Body of pancreas (tissue), 4 donors: Measurements from ENCODE around the gene ZBTB8A. TPM values are rescaled to one million over a fixed set of nuclear protein-coding genes. Genes with fewer than 3 reads are reported as not detected.

ENCODE experiments used
- ATAC-seq: fragments of 150-250 bp; one replicate; pipeline ENCODE4 v1.9.1; 2016
- DNase-seq, 4 donors: peaks; one replicate each; pipeline ENCODE4 v3.0.0-alpha.2; 2019
- H3K27ac ChIP-seq, 4 donors: fragments of 200-600 bp; sonication (generic); 1 replicate in 3 of 4; 2 replicates in 1 of 4; pipeline versions ENCODE4 v1.5.1 to v1.6.1; 2016 to 2019; ENCODE audit warnings: mild to moderate bottlenecking in 1 of 4, mixed read lengths in 1 of 4, moderate library complexity in 1 of 4
- H3K27me3 ChIP-seq, 2 donors: fragments of 200-600 bp; sonication (generic); one replicate each; pipeline ENCODE4 v1.6.0; 2016; ENCODE audit warnings: mild to moderate bottlenecking in 1 of 2
- H3K36me3 ChIP-seq, 2 donors: fragments of 200-600 bp; sonication (generic); replicated peaks in 1 of 2; 2 replicates each; pipeline ENCODE4 v1.5.1; 2016; ENCODE audit warnings: low read depth in 2 of 2; ENCODE audit not compliant: insufficient read depth in 1 of 2
- H3K4me1 ChIP-seq: fragments of 200-600 bp; sonication (generic); one replicate; pipeline ENCODE4 v1.6.0; 2016
- H3K4me3 ChIP-seq, 2 donors: fragments of 200-600 bp; sonication (generic); 1 replicate in 1 of 2; 2 replicates in 1 of 2; pipeline ENCODE4 v1.5.1; 2016 to 2019
- H3K9me3 ChIP-seq, 3 donors: fragments of 200-600 bp; sonication (generic); 1 replicate in 2 of 3; 2 replicates in 1 of 3; pipeline ENCODE4 v1.5.1; 2016
- CTCF ChIP-seq, 7 experiments: fragments of 450-650 bp in 4 of 7; fragments of 200-600 bp in 3 of 7; sonication (generic) in 3 of 7; IDR thresholded peaks; one replicate each; pipeline ENCODE4 v1.5.1; 2016 to 2019; ENCODE audit warnings: antibody characterized with exemption in 7 of 7
- POLR2A ChIP-seq, 3 donors: fragments of 450-650 bp; IDR thresholded peaks; one replicate each; pipeline ENCODE4 v1.6.1; 2016; ENCODE audit warnings: antibody characterized with exemption in 3 of 3, mild to moderate bottlenecking in 2 of 3
- WGBS, 2 donors: methylation state at CpG; one replicate each; pipeline ENCODE4 v1.1.5; 2017; 5-methylcytosine and 5-hydroxymethylcytosine counted together
- intact Hi-C: fragments of 100-400 bp; cut with DNase I; formaldehyde crosslinking; loops from one replicate; pipeline ENCODE4 v1.15.1; 2023
- total RNA-seq, 2 donors: library from RNA; depleted of rRNA; stranded (reverse); fragments of >200 nt; gene quantifications; one replicate each; pipeline ENCODE4 v1.1.0, GENCODE V29; 2016

Gene ZBTB8A
- total RNA-seq, 2 donors from 2014 or later: 3.0 to 3.9 TPM

GRCh38 chr1:32501865-32502264 lies 37.4 kb upstream of the ZBTB8A start:
- peak in 3 of 4 donors; percentile 16 to 19 (median 17) for DNase-seq
- peak overlapping the region in 2 of 4 donors; percentile 90 to 95 for H3K27ac ChIP-seq
- ATAC-seq: no peak

GRCh38 chr1:32503153-32503552 lies 36.1 kb upstream of the ZBTB8A start:
- TF ChIP-seq CTCF (IDR thresholded peaks at IDR 0.05) (no peak), POLR2A (IDR thresholded peaks at IDR 0.05) (no peak)
- no peak overlapping the region for H3K4me3 ChIP-seq
- H3K27me3 ChIP-seq: no peaks in the 10 kb centered on the region
- DNase-seq (no peak), ATAC-seq (no peak)
- WGBS, 2 donors: 83 to 88% methylated on average over 7 of the region's 7 CpGs
- peak overlapping the region in 1 of 4 donors; percentile 6 for H3K27ac ChIP-seq
- peaks cover 6% of the 10 kb centered on the region for H3K4me1 ChIP-seq
- H3K9me3 ChIP-seq: no peaks in the 10 kb centered on the region
- H3K36me3 ChIP-seq: no peaks in the 10 kb centered on the region
- intact Hi-C loops: no loop called here

More at GRCh38 chr1:32501865-32502264, 37.4 kb upstream of the ZBTB8A start:
- TF ChIP-seq CTCF (IDR thresholded peaks at IDR 0.05) (no peak), POLR2A (IDR thresholded peaks at IDR 0.05) (no peak)
- no peak overlapping the region for H3K4me3 ChIP-seq
- H3K27me3 ChIP-seq: no peaks in the 10 kb centered on the region
- H3K4me1 ChIP-seq: peaks cover 6% of the 10 kb centered on the region
- no peaks in the 10 kb centered on the region for H3K36me3 ChIP-seq
- intact Hi-C loops: no loop called here
- WGBS, 2 donors: 93 to 96% methylated on average over 9 of the region's 9 CpGs
- H3K9me3 ChIP-seq: no peaks in the 10 kb centered on the region

GRCh38 chr1:32507021-32507420 lies 32.2 kb upstream of the ZBTB8A start:
- Histone ChIP-seq H3K9me3 (no peaks in the 10 kb centered on the region), H3K4me3 (no peak overlapping the region), H3K4me1 (no peaks in the 10 kb centered on the region), H3K27me3 (peaks cover 0 to 3% of the 10 kb centered on the region in 2 donors), H3K27ac (no peak overlapping the region), H3K36me3 (no peaks in the 10 kb centered on the region)
- intact Hi-C loops: no loop called here
- 82 to 87% methylated on average over 4 of the region's 4 CpGs for WGBS, 2 donors
- ATAC-seq (no peak), DNase-seq (no peak)
- TF ChIP-seq POLR2A (IDR thresholded peaks at IDR 0.05) (no peak), CTCF (IDR thresholded peaks at IDR 0.05) (no peak)

- ATAC-seq (no peak), DNase-seq (no peak)
- H3K27me3 ChIP-seq: peaks cover 0 to 3% of the 10 kb centered on the region in 2 donors
- no peak overlapping the region for H3K27ac ChIP-seq
- H3K4me3 ChIP-seq: no peak overlapping the region
- intact Hi-C loops: no loop called here
- TF ChIP-seq POLR2A (IDR thresholded peaks at IDR 0.05) (no peak), CTCF (IDR thresholded peaks at IDR 0.05) (no peak)
- 72 to 78% methylated on average over 5 of the region's 5 CpGs for WGBS, 2 donors
- no peaks in the 10 kb centered on the region for H3K9me3 ChIP-seq
- no peaks in the 10 kb centered on the region for H3K36me3 ChIP-seq
- no peaks in the 10 kb centered on the region for H3K4me1 ChIP-seq
These were observed 30.5 kb upstream of the ZBTB8A start for GRCh38 chr1:32508761-32509160.

- intact Hi-C loops: no loop called here
These were observed 29.3 kb upstream of the ZBTB8A start for GRCh38 chr1:32509939-32510338.

More at GRCh38 chr1:32509939-32510338, 29.3 kb upstream of the ZBTB8A start:
- DNase-seq: no peak
- Histone ChIP-seq H3K36me3 (no peaks in the 10 kb centered on the region), H3K4me3 (no peak overlapping the region), H3K9me3 (no peaks in the 10 kb centered on the region), H3K27ac (no peak overlapping the region), H3K27me3 (peaks cover 0 to 3% of the 10 kb centered on the region in 2 donors), H3K4me1 (no peaks in the 10 kb centered on the region)
- TF ChIP-seq POLR2A (IDR thresholded peaks at IDR 0.05): no peak
- no peak for TF ChIP-seq CTCF (IDR thresholded peaks at IDR 0.05)
- no peak for ATAC-seq
- WGBS, 2 donors: 100% methylated on average over 1 of the region's 1 CpG
